SJSA1 (cell line): ENCODE results near the gene DOCK3. TPM values are rescaled to one million over a fixed set of nuclear protein-coding genes. Genes with fewer than 3 reads are reported as not detected.

Source experiments
- DNase-seq, 2 experiments: peaks; one replicate each; pipeline ENCODE4 v3.0.0-alpha.2; 2015 to 2020; ENCODE audit warnings: low spot score in 2 of 2, low read depth in 1 of 2
- H3K27ac ChIP-seq: fragments of 250-450 bp; sonication (Bioruptor Pico); 2 replicates; pipeline ENCODE4 v1.5.1; 2020; ENCODE audit warnings: mild to moderate bottlenecking, moderate library complexity
- H3K27me3 ChIP-seq: fragments of 250-450 bp; sonication (Bioruptor Pico); replicated peaks from 2 replicates; pipeline ENCODE4 v1.5.1; 2020; ENCODE audit warnings: mild to moderate bottlenecking, moderate library complexity
- H3K36me3 ChIP-seq: fragments of 250-450 bp; sonication (Bioruptor Pico); 2 replicates; pipeline ENCODE4 v1.5.1; 2020; ENCODE audit warnings: mild to moderate bottlenecking
- H3K4me1 ChIP-seq: fragments of 250-450 bp; sonication (Bioruptor Pico); replicated peaks from 2 replicates; pipeline ENCODE4 v1.6.1; 2021; ENCODE audit warnings: mild to moderate bottlenecking
- H3K4me3 ChIP-seq: fragments of 250-450 bp; sonication (Bioruptor Pico); 2 replicates; pipeline ENCODE4 v1.5.1; 2020; ENCODE audit warnings: mild to moderate bottlenecking
- H3K9me3 ChIP-seq: fragments of 250-450 bp; sonication (Bioruptor Pico); replicated peaks from 2 replicates; pipeline ENCODE4 v1.5.1; 2020; ENCODE audit warnings: mild to moderate bottlenecking
- total RNA-seq: library from RNA; depleted of rRNA; stranded (reverse); fragments of >200 nt; shearing (Covaris generic); gene quantifications from 2 replicates; pipeline ENCODE4 v1.2.3, GENCODE V29; 2014; rRNA removed

DOCK3 gene
- total RNA-seq = 0.09 and 0.29 TPM in 2 replicates

- DNase-seq = peak in 1 of 2 experiments; percentile 47
- Histone ChIP-seq H3K9me3 (no peaks in the 10 kb centered on the region; the same call in 1 of the 2 replicates), H3K27ac (no peak within 1 kb of the TSS), H3K4me3 (peak within 1 kb of the TSS; percentile 21), H3K36me3 (no peaks in the 10 kb centered on the region), H3K4me1 (peaks cover 26% of the 10 kb centered on the region), H3K27me3 (peaks cover 70% of the 10 kb centered on the region)
Observed at GRCh38 chr3:50674349-50675178, at the start of gene DOCK3. TSS of gene DOCK3 (plus strand) at chr3:50674927. CDS start at chr3:50675264, 337 bp downstream.

DNA sequence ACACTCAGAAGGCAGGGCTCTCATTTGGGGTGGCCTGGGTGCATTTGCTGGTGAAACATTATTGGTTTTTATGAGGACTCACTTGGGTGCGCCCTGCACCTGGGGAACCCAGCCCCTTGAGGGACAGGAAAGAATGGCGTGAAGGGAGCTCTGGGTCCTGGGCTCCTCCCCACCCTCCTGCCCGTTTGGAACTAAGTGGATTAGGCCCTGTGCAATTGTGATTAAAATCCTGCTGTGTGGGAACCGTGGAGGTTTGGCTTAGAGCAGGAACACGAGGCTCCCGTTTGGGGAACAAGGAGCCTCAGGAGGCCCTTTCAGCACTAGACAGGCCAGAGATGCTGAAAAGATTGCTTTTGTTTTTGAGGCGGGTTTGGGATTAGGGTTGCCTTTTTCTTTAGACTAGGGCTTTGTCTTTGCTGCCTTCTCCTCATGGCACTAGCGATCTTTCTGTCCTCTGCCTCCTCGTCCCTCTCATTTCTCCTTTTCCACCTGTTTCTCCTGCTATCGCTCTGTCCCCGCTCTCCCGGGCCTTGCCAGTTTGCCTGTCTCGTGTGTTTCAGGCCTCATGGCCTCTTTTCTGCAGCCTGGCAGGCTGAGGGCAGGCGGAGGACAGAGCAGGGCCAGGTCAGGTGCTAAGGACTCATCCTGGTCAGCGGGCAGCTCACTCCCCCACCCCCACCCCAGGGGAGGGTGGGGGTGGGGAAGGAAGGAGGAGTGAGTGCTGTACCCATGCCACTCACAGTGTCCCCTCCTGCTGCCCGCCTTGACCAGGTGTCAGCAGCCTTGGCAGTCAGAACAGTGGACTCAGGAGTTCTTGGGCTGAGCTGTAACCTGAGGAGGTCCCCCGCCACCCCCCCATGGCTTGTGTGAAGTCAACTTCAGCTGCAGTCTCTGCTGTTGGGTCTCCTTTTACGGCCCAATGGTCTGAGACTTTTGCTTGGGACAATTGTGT lies 49.2 kb upstream of the DOCK3 start:
- no peak overlapping the region for H3K4me3 ChIP-seq
- no peak overlapping the region for H3K27ac ChIP-seq
- peaks cover 23% of the 10 kb centered on the region for H3K4me1 ChIP-seq
- DNase-seq = no peak
- no peaks in the 10 kb centered on the region for H3K36me3 ChIP-seq
- no peaks in the 10 kb centered on the region for H3K9me3 ChIP-seq
- no peaks in the 10 kb centered on the region for H3K27me3 ChIP-seq

- Histone ChIP-seq H3K4me1 (peaks cover 23% of the 10 kb centered on the region), H3K36me3 (no peaks in the 10 kb centered on the region), H3K27me3 (no peaks in the 10 kb centered on the region), H3K27ac (no peak overlapping the region), H3K4me3 (no peak overlapping the region), H3K9me3 (no peaks in the 10 kb centered on the region)
- DNase-seq = no peak
Observed at GRCh38 chr3:50626401-50626800, 48.3 kb upstream of the DOCK3 start.

- Histone ChIP-seq H3K4me3 (no peak overlapping the region), H3K27me3 (no peaks in the 10 kb centered on the region), H3K27ac (no peak overlapping the region), H3K4me1 (peaks cover 23% of the 10 kb centered on the region), H3K9me3 (no peaks in the 10 kb centered on the region), H3K36me3 (no peaks in the 10 kb centered on the region)
- DNase-seq = peak; percentile 71 to 86
Observed at GRCh38 chr3:50627407-50628051, 47.2 kb upstream of the DOCK3 start.

DNA sequence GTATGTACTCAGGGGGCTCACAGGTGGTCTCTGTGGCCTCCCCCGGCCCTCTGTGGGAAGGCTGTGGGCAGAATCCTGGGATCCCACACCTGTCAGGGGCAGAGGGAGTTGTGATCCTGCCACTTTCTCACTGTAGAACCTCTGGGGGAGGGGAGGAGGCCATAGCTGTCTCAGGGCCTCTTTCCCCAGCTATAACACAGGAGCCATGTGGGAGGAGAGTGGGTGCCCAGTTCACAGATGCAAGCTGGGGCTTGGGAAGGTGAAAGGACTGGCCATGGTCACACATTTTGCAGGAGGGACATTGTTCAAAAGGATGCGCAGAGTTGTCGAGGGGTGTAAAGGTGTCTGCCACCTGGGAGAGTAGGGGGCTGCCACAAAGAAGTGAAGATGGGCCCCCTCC lies 46.1 kb upstream of the DOCK3 start:
- DNase-seq = no peak
- H3K9me3 ChIP-seq = no peaks in the 10 kb centered on the region
- no peaks in the 10 kb centered on the region for H3K36me3 ChIP-seq
- peaks cover 23% of the 10 kb centered on the region for H3K4me1 ChIP-seq
- H3K27ac ChIP-seq = no peak overlapping the region
- no peak overlapping the region for H3K4me3 ChIP-seq
- H3K27me3 ChIP-seq = no peaks in the 10 kb centered on the region

- H3K36me3 ChIP-seq = no peaks in the 10 kb centered on the region
- H3K27ac ChIP-seq = no peak overlapping the region
- no peak for DNase-seq
- H3K4me1 ChIP-seq = peaks cover 14% of the 10 kb centered on the region
- no peak overlapping the region for H3K4me3 ChIP-seq
- H3K9me3 ChIP-seq = no peaks in the 10 kb centered on the region
- no peaks in the 10 kb centered on the region for H3K27me3 ChIP-seq
Observed at GRCh38 chr3:50630394-50630793, 44.3 kb upstream of the DOCK3 start.

DNA sequence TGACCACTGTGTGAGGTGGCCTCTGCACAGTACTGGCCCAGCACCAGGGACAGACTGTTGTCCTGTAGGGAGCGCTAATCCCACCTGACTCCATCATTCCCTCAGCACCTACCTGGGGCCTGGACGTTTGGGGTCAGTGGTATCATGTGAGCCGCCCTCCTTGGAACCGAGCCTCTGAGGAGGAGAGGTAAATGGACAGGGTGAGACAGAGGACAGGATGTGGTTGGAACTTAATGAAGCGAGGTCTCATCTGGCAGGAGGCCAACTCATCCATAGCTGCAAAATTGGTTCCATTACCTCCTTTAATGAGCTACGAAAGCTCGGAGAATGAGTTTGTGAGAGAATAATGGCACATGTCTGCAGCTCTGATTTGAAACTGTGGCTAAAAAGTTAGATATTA lies 43.9 kb upstream of the DOCK3 start:
- DNase-seq = no peak
- H3K4me1 ChIP-seq = peaks cover 14% of the 10 kb centered on the region

DNA sequence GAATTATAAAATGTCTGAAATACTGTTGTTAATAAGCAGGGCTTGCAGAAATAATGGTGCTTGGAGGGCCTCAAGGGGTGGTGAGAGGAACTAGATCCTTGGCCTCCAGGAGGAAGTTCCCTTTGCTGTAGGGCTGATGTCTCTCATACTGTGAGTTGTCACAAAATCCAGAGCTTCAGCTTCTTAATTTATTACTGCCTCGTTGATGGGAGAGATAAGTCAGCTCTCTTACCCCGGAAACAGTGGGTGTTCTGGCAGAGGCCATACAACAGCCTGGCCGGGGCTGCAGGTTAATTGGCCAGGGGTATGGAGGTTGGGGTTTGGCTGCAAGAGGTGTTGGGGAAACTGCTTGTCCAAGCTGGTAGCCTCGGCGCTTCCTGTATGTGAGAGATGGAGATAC lies 42.3 kb upstream of the DOCK3 start:
- DNase-seq = no peak
- Histone ChIP-seq H3K4me1 (peaks cover 7% of the 10 kb centered on the region), H3K27ac (no peak overlapping the region), H3K36me3 (no peaks in the 10 kb centered on the region), H3K4me3 (no peak overlapping the region), H3K27me3 (no peaks in the 10 kb centered on the region), H3K9me3 (no peaks in the 10 kb centered on the region)

More for the DNA sequence above, 43.9 kb upstream of the DOCK3 start:
- no peak overlapping the region for H3K27ac ChIP-seq
- no peaks in the 10 kb centered on the region for H3K27me3 ChIP-seq
- no peaks in the 10 kb centered on the region for H3K36me3 ChIP-seq
- H3K9me3 ChIP-seq = no peaks in the 10 kb centered on the region
- H3K4me3 ChIP-seq = no peak overlapping the region

DNA sequence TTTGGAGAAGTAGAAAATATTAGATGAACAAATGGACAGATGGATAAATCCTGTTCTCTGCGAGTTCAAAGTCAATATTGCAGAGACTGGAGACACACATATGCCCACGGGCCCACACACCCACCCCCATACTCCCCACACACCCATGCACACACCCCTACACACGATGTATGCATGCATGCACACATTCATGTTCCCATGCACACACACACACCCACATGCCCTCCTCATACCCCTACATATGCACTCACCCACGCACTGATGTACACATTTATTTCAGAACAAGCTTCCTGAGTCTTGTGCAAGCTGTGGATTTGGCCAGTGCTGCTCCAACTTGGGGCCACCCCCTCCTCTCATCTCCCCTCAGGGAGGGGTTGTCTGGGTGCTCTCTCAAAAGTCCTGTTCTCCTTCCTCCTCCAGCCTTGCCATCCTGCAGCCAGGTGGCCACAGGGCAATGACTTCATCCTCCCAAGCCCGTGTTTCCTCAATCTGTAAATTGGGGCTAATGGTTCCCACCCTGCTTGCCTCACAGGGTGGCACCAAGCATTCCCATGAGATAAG lies 41.4 kb upstream of the DOCK3 start:
- Histone ChIP-seq H3K36me3 (no peaks in the 10 kb centered on the region), H3K27me3 (no peaks in the 10 kb centered on the region), H3K4me1 (no peaks in the 10 kb centered on the region), H3K9me3 (no peaks in the 10 kb centered on the region), H3K4me3 (no peak overlapping the region), H3K27ac (no peak overlapping the region)
- DNase-seq = no peak

- H3K4me1 ChIP-seq = no peaks in the 10 kb centered on the region
- H3K27me3 ChIP-seq = no peaks in the 10 kb centered on the region
- no peaks in the 10 kb centered on the region for H3K36me3 ChIP-seq
- no peak overlapping the region for H3K4me3 ChIP-seq
- DNase-seq = no peak
- H3K27ac ChIP-seq = no peak overlapping the region
- no peaks in the 10 kb centered on the region for H3K9me3 ChIP-seq
Observed at GRCh38 chr3:50635066-50635465, 39.7 kb upstream of the DOCK3 start.

DNA sequence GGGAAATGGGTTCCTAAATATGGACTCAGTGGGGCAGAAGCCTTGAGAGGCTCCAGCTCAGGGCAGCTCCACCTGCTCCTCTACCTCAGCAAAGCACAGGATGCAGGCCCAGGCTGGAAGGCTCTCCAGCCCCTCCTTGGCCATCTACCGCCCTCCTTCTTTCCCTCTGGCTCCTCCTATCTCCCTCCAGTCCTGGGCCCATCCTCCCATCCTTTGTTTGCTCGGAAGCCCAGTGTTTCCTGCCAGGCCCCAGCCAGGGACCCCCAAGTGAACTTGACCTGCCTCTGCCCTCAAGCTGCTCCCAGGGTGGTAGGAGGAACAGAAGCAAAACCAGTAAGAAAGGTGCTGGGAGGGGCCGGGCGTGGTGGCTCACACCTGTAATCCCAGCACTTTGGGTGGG lies 37.7 kb upstream of the DOCK3 start:
- no peaks in the 10 kb centered on the region for H3K36me3 ChIP-seq
- H3K4me1 ChIP-seq = no peaks in the 10 kb centered on the region
- no peak overlapping the region for H3K27ac ChIP-seq
- no peak for DNase-seq
- no peaks in the 10 kb centered on the region for H3K9me3 ChIP-seq
- no peak overlapping the region for H3K4me3 ChIP-seq
- no peaks in the 10 kb centered on the region for H3K27me3 ChIP-seq

- DNase-seq = no peak
- no peaks in the 10 kb centered on the region for H3K4me1 ChIP-seq
- H3K9me3 ChIP-seq = no peaks in the 10 kb centered on the region
- H3K27ac ChIP-seq = no peak overlapping the region
- no peak overlapping the region for H3K4me3 ChIP-seq
- no peaks in the 10 kb centered on the region for H3K36me3 ChIP-seq
- H3K27me3 ChIP-seq = no peaks in the 10 kb centered on the region
Observed at GRCh38 chr3:50637945-50638344, 36.8 kb upstream of the DOCK3 start.

DNA sequence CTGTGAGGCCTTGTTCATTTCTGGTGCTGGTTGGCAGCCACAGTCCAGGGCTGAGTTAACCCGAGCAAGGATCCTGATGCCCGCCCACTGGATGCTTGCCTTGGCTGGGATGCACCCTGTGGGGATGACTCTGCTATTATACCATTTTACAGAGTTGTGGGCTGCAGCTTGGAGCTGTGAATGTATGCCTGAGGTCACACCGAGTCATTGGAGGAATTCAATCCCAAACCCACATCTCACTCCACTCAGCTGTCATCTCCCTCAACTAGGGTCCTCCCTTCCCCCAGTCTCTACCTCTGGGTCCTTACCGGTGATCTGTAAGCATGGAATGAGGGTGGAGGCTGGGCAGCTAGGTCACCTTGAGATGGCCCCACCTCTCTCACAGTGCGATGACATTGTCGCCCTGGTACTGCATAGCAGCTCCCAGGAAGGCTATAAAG lies 35.7 kb upstream of the DOCK3 start:
- no peak for DNase-seq
- no peaks in the 10 kb centered on the region for H3K36me3 ChIP-seq
- H3K27ac ChIP-seq = no peak overlapping the region
- H3K4me1 ChIP-seq = no peaks in the 10 kb centered on the region
- H3K27me3 ChIP-seq = no peaks in the 10 kb centered on the region
- H3K9me3 ChIP-seq = no peaks in the 10 kb centered on the region
- no peak overlapping the region for H3K4me3 ChIP-seq
